Measurements from ENCODE around the gene ANKH. TPM values are rescaled to one million over a fixed set of nuclear protein-coding genes. Genes with fewer than 3 reads are reported as not detected.

ANKH gene
- polyA plus RNA-seq, 1 donor from 2014 or later: 9.9 TPM

- Histone ChIP-seq H3K79me2 (replicated peaks; ENCODE audit: insufficient read depth, low read length) (no peaks in the 10 kb centered on the region), H3K9me2 (ENCODE audit: insufficient read depth, low read length) (no peaks in the 10 kb centered on the region), H2AFZ (ENCODE audit: low read depth, low read length) (no peak overlapping the region), H4K20me1 (ENCODE audit: insufficient read depth) (no peaks in the 10 kb centered on the region), H3K27me3 (ENCODE audit: insufficient read depth, low read depth, low read length) (no peaks in the 10 kb centered on the region), H3K9ac (ENCODE audit: low read length) (no peak overlapping the region), H3K27ac (ENCODE audit: low read length) (no peak overlapping the region), H3K36me3 (ENCODE audit: insufficient read depth, low read length) (no peaks in the 10 kb centered on the region), H3K4me3 (ENCODE audit: low read length) (no peak overlapping the region), H3K4me2 (ENCODE audit: low read length) (no peak overlapping the region), H3K9me3 (ENCODE audit: low read length) (no peaks in the 10 kb centered on the region), H3F3A (ENCODE audit: insufficient read depth, low read length, poor library complexity, severe bottlenecking) (no peaks in the 10 kb centered on the region)
- TF ChIP-seq MXI1 (conservative IDR thresholded peaks at IDR 0.05; ENCODE audit: poor library complexity, severe bottlenecking) (no peak), RAD21 (conservative IDR thresholded peaks at IDR 0.05) (no peak), SMC3 (conservative IDR thresholded peaks at IDR 0.05; ENCODE audit: poor library complexity) (no peak), REST (IDR thresholded peaks at IDR 0.05; ENCODE audit: borderline replicate concordance) (no peak), EP300 (conservative IDR thresholded peaks at IDR 0.05; ENCODE audit: poor library complexity, severe bottlenecking) (no peak), POLR2AphosphoS5 (IDR thresholded peaks at IDR 0.05) (no peak), TAF1 (IDR thresholded peaks at IDR 0.05; ENCODE audit: low read depth) (no peak), EZH2 (IDR thresholded peaks at IDR 0.05; ENCODE audit: borderline replicate concordance, insufficient read depth, low read length, poor library complexity, severe bottlenecking) (no peak), CTCF (IDR thresholded peaks at IDR 0.05; ENCODE audit: poor library complexity, severe bottlenecking) (no peak)
These were observed 23.2 kb downstream of the ANKH start for GRCh38 chr5:14848385-14848784.

GRCh38 chr5:14847471-14847870 is 24.1 kb downstream of the ANKH start:
- H3K9ac ChIP-seq (ENCODE audit: low read length): no peak overlapping the region
- no peak overlapping the region for H3K4me2 ChIP-seq (ENCODE audit: low read length)
- H3K36me3 ChIP-seq (ENCODE audit: insufficient read depth, low read length): no peaks in the 10 kb centered on the region
- no peak for TF ChIP-seq RAD21 (conservative IDR thresholded peaks at IDR 0.05)
- TF ChIP-seq EP300 (conservative IDR thresholded peaks at IDR 0.05; ENCODE audit: poor library complexity, severe bottlenecking): no peak
- TF ChIP-seq SMC3 (conservative IDR thresholded peaks at IDR 0.05; ENCODE audit: poor library complexity): no peak
- TF ChIP-seq EZH2 (IDR thresholded peaks at IDR 0.05; ENCODE audit: borderline replicate concordance, insufficient read depth, low read length, poor library complexity, severe bottlenecking): no peak
- no peaks in the 10 kb centered on the region for H3F3A ChIP-seq (ENCODE audit: insufficient read depth, low read length, poor library complexity, severe bottlenecking)
- H3K9me2 ChIP-seq (ENCODE audit: insufficient read depth, low read length): no peaks in the 10 kb centered on the region
- no peaks in the 10 kb centered on the region for H4K20me1 ChIP-seq (ENCODE audit: insufficient read depth)
- H3K27ac ChIP-seq (ENCODE audit: low read length): no peak overlapping the region
- H3K27me3 ChIP-seq (ENCODE audit: insufficient read depth, low read depth, low read length): no peaks in the 10 kb centered on the region
- no peaks in the 10 kb centered on the region for H3K79me2 ChIP-seq (replicated peaks; ENCODE audit: insufficient read depth, low read length)
- no peaks in the 10 kb centered on the region for H3K9me3 ChIP-seq (ENCODE audit: low read length)
- no peak overlapping the region for H2AFZ ChIP-seq (ENCODE audit: low read depth, low read length)
- H3K4me3 ChIP-seq (ENCODE audit: low read length): no peak overlapping the region

All from neural cell (in vitro differentiated cells).